Sigmoid colon (tissue), 4 donors: ENCODE results near the gene NCOR1.

Experiments used
- EP300 ChIP-seq, 4 donors: sonication (generic); formaldehyde crosslinking; IDR thresholded peaks; one replicate each; pipeline ENCODE4 v1.6.1; 2017; ENCODE audit warnings: antibody characterized with exemption in 4 of 4
- POLR2A ChIP-seq, 2 donors: fragments of 450-650 bp; IDR thresholded peaks; one replicate each; pipeline ENCODE4 v1.6.1; 2016; ENCODE audit warnings: antibody characterized with exemption in 2 of 2, mild to moderate bottlenecking in 2 of 2, moderate library complexity in 2 of 2
- POLR2AphosphoS5 ChIP-seq, 4 donors: sonication (generic); formaldehyde crosslinking; IDR thresholded peaks; one replicate each; pipeline ENCODE4 v1.6.1; 2017; ENCODE audit warnings: antibody characterized with exemption in 4 of 4
- TF ChIP-seq, protein P1 (sequence below), 4 experiments: fragments of 450-650 bp in 3 of 4; fragments of 200-600 bp in 1 of 4; IDR thresholded peaks; one replicate each; pipeline ENCODE4 v1.5.1; 2016 to 2019; ENCODE audit warnings: antibody characterized with exemption in 4 of 4, mild to moderate bottlenecking in 3 of 4, moderate library complexity in 2 of 4

DNA sequence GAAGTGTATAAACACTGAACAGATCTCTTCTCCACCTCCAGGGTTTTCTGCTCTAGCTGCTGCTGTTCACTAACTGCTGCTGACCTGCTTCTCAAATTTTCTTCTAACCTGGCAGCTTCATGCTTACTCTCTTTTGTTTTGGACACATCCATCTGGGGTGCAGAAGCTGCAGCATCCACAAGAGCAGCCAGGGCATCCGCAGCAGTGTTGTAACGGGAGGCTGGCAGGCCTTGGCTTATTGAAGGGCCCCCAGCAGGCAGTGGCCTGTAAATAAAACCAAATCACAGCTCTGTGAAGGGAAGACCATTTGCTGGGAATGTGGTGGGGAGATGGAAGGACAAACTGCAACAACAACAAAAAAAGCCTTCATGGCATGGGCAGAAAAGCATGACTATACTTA is 153.7 kb downstream of the NCOR1 start:
- TF ChIP-seq POLR2A (IDR thresholded peaks at IDR 0.05) = no peak
- TF ChIP-seq, protein P1, sequence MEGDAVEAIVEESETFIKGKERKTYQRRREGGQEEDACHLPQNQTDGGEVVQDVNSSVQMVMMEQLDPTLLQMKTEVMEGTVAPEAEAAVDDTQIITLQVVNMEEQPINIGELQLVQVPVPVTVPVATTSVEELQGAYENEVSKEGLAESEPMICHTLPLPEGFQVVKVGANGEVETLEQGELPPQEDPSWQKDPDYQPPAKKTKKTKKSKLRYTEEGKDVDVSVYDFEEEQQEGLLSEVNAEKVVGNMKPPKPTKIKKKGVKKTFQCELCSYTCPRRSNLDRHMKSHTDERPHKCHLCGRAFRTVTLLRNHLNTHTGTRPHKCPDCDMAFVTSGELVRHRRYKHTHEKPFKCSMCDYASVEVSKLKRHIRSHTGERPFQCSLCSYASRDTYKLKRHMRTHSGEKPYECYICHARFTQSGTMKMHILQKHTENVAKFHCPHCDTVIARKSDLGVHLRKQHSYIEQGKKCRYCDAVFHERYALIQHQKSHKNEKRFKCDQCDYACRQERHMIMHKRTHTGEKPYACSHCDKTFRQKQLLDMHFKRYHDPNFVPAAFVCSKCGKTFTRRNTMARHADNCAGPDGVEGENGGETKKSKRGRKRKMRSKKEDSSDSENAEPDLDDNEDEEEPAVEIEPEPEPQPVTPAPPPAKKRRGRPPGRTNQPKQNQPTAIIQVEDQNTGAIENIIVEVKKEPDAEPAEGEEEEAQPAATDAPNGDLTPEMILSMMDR (IDR thresholded peaks at IDR 0.05) = no peak
- TF ChIP-seq EP300 (IDR thresholded peaks at IDR 0.05) = no peak
- TF ChIP-seq POLR2AphosphoS5 (IDR thresholded peaks at IDR 0.05) = no peak
